Measurements from ENCODE around the gene TMF1. TPM values are rescaled to one million over a fixed set of nuclear protein-coding genes. Genes with fewer than 3 reads are reported as not detected.

The TMF1 gene
- total RNA-seq, 1 experiment from 2014 or later: 18.7 TPM

DNA sequence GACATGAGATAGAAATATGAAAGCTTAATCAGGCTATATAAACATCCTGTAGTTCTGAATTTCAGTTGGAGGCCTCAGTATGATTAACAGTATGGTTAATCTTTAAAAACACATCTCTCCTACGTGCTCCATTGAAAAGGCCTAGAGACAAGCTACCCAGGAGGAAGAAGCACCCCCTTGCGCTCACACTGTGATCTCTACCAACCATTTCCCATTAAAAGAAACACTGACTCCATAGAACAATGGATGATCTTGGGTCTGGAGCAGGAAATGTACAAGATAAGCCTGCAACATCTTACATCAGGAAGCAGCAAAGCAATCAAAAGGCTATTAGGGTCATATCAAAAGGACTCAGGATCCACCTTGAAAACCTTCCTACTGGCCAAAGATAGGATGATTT lies 35.2 kb downstream of the TMF1 start:
- in situ Hi-C loops (cut with HindIII; ENCODE audit: low pct_unique_long_range_greater_than_20kb, low sequenced_read_pairs): no loop called here
- no TSS peak for BruUV-seq (replicated peaks)
- Histone ChIP-seq H3K4me3 (ENCODE audit: low read depth in 2 of 2, low read length in 2 of 2) (no peak overlapping the region), H3K9me3 (ENCODE audit: control insufficient read depth, insufficient read depth, low read depth, low read length) (no peaks in the 10 kb centered on the region), H3K4me1 (ENCODE audit: control insufficient read depth, insufficient read depth, low read length) (peaks cover 4% of the 10 kb centered on the region; the same call in 1 of the 2 replicates), H3K27ac (ENCODE audit: low read length) (no peak overlapping the region), H3K27me3 (ENCODE audit: control insufficient read depth, insufficient read depth, low read length) (no peaks in the 10 kb centered on the region), H3K36me3 (ENCODE audit: control insufficient read depth, insufficient read depth, low read length) (peaks cover 2% of the 10 kb centered on the region; the same call in 1 of the 2 replicates)
- ChIA-PET CTCF (no interaction called here), POLR2A (interaction anchor here (0.6 kb wide), 1 partner anchor 12 kb away, joined by 4 read pairs; no protein-coding TSS in a partner anchor)
- ATAC-seq (no peak), DNase-seq (ENCODE audit: low read depth, low spot score) (no peak)
- TF ChIP-seq SIN3A (IDR thresholded peaks at IDR 0.05; ENCODE audit: borderline replicate concordance, insufficient read depth, low read depth, low read length) (no peak), POLR2AphosphoS5 (IDR thresholded peaks at IDR 0.05; ENCODE audit: low read depth, low read length) (no peak), TCF7L2 (IDR thresholded peaks at IDR 0.05; ENCODE audit: low read depth, low read length) (no peak)
- TF ChIP-seq, protein P1, sequence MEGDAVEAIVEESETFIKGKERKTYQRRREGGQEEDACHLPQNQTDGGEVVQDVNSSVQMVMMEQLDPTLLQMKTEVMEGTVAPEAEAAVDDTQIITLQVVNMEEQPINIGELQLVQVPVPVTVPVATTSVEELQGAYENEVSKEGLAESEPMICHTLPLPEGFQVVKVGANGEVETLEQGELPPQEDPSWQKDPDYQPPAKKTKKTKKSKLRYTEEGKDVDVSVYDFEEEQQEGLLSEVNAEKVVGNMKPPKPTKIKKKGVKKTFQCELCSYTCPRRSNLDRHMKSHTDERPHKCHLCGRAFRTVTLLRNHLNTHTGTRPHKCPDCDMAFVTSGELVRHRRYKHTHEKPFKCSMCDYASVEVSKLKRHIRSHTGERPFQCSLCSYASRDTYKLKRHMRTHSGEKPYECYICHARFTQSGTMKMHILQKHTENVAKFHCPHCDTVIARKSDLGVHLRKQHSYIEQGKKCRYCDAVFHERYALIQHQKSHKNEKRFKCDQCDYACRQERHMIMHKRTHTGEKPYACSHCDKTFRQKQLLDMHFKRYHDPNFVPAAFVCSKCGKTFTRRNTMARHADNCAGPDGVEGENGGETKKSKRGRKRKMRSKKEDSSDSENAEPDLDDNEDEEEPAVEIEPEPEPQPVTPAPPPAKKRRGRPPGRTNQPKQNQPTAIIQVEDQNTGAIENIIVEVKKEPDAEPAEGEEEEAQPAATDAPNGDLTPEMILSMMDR (IDR thresholded peaks at IDR 0.05): no peak
- TF ChIP-seq, protein P2, sequence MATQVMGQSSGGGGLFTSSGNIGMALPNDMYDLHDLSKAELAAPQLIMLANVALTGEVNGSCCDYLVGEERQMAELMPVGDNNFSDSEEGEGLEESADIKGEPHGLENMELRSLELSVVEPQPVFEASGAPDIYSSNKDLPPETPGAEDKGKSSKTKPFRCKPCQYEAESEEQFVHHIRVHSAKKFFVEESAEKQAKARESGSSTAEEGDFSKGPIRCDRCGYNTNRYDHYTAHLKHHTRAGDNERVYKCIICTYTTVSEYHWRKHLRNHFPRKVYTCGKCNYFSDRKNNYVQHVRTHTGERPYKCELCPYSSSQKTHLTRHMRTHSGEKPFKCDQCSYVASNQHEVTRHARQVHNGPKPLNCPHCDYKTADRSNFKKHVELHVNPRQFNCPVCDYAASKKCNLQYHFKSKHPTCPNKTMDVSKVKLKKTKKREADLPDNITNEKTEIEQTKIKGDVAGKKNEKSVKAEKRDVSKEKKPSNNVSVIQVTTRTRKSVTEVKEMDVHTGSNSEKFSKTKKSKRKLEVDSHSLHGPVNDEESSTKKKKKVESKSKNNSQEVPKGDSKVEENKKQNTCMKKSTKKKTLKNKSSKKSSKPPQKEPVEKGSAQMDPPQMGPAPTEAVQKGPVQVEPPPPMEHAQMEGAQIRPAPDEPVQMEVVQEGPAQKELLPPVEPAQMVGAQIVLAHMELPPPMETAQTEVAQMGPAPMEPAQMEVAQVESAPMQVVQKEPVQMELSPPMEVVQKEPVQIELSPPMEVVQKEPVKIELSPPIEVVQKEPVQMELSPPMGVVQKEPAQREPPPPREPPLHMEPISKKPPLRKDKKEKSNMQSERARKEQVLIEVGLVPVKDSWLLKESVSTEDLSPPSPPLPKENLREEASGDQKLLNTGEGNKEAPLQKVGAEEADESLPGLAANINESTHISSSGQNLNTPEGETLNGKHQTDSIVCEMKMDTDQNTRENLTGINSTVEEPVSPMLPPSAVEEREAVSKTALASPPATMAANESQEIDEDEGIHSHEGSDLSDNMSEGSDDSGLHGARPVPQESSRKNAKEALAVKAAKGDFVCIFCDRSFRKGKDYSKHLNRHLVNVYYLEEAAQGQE (IDR thresholded peaks at IDR 0.05; ENCODE audit: insufficient read depth in 1 of 2, low read depth in 2 of 2, low read length in 1 of 2): no peak
- intact Hi-C loops (cut with micrococcal nuclease; ENCODE audit: unreplicated experiment): no loop called here

DNA sequence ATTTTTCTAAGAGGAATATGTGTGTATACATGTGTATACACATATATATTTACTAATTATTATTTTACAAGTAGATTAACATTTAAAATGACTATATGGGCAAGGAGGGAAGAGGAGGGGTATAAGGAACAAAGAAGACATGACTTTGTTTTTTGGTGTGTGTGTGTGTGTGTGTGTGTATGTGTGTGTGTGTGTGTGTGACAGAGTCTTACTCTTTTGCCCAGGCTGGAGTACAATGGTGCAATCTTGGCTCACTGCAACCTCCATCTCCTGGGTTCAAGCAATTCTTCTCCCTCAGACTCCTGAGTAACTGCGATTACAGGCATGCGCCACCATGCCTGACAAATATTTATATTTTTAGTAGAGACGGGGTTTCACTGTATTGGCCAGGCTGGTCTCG lies 36.0 kb downstream of the TMF1 start:
- Histone ChIP-seq H3K9me3 (ENCODE audit: control insufficient read depth, insufficient read depth, low read depth, low read length) (no peaks in the 10 kb centered on the region), H3K4me3 (ENCODE audit: low read depth in 2 of 2, low read length in 2 of 2) (no peak overlapping the region), H3K27ac (ENCODE audit: low read length) (no peak overlapping the region), H3K4me1 (ENCODE audit: control insufficient read depth, insufficient read depth, low read length) (peaks cover 4% of the 10 kb centered on the region; the same call in 1 of the 2 replicates), H3K36me3 (ENCODE audit: control insufficient read depth, insufficient read depth, low read length) (peaks cover 2% of the 10 kb centered on the region; the same call in 1 of the 2 replicates), H3K27me3 (ENCODE audit: control insufficient read depth, insufficient read depth, low read length) (no peaks in the 10 kb centered on the region)
- ChIA-PET CTCF (no interaction called here), POLR2A (no interaction called here)
- BruUV-seq (replicated peaks): no TSS peak
- in situ Hi-C loops (cut with HindIII; ENCODE audit: low pct_unique_long_range_greater_than_20kb, low sequenced_read_pairs): no loop called here
- intact Hi-C loops (cut with micrococcal nuclease; ENCODE audit: unreplicated experiment): no loop called here
- TF ChIP-seq SIN3A (IDR thresholded peaks at IDR 0.05; ENCODE audit: borderline replicate concordance, insufficient read depth, low read depth, low read length): no peak
- TF ChIP-seq TCF7L2 (IDR thresholded peaks at IDR 0.05; ENCODE audit: low read depth, low read length): no peak
- TF ChIP-seq, protein P1 (IDR thresholded peaks at IDR 0.05): no peak
- TF ChIP-seq, protein P2 (IDR thresholded peaks at IDR 0.05; ENCODE audit: insufficient read depth in 1 of 2, low read depth in 2 of 2, low read length in 1 of 2): no peak
- TF ChIP-seq POLR2AphosphoS5 (IDR thresholded peaks at IDR 0.05; ENCODE audit: low read depth, low read length): no peak
- DNase-seq (ENCODE audit: low read depth, low spot score) (no peak), ATAC-seq (no peak)
